DMS153 treated with DMSO at 0.1 percent for 48 hours (cell line): ENCODE data around the gene ABCD1.

Experiments
- DNase-seq: peaks from one replicate; lab custom pipeline; 2025; ENCODE audit not compliant: unreplicated experiment; lab: John Stamatoyannopoulos, UW

Gene ABCD1

DNA sequence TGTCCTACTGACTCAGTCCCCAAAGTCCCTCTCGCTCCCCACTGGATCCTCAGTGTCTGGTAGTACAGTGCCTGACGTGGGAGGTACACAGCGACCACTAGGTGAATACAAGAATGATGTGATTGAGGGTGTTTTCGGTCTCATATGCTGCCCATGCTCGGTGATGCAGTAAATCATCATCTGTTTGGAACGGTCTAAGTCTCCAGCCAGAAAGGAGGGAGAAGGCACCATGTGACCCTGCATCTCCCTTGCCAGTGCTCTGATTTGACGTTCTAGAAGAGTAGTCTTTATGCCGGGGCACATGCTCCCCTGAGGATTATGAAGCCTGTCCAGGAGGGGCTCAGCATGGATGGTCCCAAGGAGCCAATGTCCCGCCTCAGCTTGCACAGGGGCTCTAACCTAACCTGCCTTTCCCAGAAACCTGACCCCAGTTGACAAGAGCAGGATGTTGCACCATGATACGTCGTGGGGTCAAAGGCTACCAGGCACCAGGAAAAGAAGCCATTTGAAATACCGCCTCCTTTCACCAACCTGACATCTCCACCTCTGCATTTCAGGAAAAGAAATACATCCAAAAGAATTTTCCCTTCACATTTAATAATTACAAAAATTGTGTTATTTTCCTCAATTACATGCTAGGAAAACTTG is 25.6 kb downstream of the ABCD1 start:
- DNase-seq, result no peak

DNA sequence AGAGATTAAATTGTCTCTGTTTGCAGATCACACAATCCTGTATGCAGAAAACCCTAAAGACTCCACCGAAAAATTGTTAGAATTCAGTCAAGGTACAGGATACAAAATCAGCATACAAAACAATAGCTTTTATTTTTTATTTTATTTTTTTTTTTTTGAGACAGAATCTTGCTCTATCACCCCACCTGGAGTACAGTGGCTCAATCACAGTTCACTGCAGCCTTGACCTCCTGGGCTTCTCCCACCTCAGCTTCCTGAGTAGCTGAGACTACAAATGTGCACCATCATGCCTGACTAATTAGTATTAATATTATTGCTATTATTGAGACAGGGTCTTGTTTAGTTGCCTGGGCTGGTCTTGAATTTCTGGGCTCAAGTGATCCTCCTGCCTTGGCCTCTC is 30.5 kb downstream of the ABCD1 start:
- no peak for DNase-seq

- no peak for DNase-seq
Measured at GRCh38 chrX:153761863-153762262, 37.2 kb downstream of the ABCD1 start.

- no peak for DNase-seq
Measured at GRCh38 chrX:153762626-153763173, 38.0 kb downstream of the ABCD1 start.

DNA sequence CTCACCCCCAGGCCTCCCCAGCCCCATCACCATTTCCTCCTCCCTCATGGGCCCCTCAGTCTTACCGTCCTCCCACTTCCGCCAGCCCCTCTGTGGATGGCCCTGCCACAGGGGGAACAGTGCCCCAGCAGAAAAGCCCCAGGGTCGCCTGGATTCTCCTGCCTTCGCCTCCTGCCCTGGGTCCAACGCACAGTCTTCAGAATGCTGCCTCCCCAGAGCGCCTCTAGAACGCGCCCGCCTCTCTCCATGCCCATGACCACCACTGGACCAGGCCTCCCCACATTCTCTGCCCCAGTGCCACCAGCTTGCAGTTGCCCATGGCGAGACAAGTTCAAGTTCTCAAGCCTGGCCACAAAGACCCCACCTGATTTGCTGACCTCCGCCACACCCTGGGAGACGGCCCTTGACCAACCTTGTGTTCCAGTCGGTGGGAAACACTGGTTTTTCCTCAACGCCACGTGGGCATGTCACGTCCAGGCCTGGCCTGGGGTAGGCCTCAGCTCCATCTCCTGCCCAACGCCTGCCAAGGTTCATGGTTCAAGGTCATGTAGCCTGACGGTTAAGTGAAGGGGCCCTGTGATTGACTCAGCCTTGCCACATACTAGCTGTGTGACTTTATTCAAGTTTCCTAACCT is 38.8 kb downstream of the ABCD1 start:
- DNase-seq, result no peak

- peak; percentile 76 for DNase-seq
Measured at GRCh38 chrX:153763989-153764755, 39.5 kb downstream of the ABCD1 start, which contains the start of gene PLXNB3. TSS of gene PLXNB3 (plus strand) at chrX:153764249. CDS start at chrX:153765536, 1,287 bp downstream.

GRCh38 chrX:153764786-153765137 is 40.1 kb downstream of the ABCD1 start:
- DNase-seq, result no peak

DNA sequence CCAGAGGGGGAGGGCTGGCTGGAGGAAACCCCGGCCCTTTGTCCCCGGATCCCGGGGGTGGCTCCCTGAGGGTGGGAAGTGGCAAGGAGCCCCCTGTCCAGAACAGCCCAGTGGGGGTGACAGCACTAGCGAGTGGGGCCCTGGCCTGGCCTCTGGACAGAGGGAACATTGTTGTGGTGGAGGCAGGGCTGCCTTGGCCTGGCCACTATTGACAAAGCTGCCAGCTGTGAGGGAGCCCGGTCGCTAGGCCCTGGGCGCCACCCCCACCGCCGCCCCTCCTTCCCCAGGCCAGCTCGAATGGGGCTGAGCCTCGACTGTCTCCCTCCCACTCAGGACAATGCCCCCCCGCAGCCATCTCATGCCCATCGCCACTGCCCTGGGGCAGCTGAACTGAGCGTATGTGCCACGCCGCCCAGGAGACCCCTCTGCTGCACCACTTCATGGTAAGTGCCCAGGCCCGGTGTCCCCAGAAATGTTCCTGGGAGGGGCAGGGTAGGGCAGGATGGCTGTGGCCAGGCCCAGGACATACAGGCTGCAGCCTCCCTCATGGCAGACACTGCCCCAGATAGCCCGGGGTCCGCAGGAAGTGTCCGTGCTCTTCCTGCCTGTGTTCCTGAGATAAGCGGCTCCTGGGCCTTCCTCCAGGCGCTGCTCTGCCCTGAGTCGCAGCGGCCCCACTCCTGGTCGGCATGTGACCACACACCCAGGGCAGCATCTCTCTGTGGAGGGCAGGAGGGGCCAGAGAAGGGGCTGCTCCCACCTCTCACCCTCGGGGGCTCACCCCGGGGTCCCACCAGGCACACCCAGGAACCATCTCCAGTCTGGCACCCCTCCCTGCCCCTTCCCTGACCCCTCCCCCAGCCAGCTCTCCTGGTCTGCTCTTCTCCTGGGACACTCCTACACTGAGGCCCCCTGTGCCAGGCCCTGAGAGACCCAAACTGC is 40.8 kb downstream of the ABCD1 start:
- DNase-seq, result no peak

GRCh38 chrX:153766098-153766817 is 41.6 kb downstream of the ABCD1 start:
- peak; percentile 8 for DNase-seq

DNA sequence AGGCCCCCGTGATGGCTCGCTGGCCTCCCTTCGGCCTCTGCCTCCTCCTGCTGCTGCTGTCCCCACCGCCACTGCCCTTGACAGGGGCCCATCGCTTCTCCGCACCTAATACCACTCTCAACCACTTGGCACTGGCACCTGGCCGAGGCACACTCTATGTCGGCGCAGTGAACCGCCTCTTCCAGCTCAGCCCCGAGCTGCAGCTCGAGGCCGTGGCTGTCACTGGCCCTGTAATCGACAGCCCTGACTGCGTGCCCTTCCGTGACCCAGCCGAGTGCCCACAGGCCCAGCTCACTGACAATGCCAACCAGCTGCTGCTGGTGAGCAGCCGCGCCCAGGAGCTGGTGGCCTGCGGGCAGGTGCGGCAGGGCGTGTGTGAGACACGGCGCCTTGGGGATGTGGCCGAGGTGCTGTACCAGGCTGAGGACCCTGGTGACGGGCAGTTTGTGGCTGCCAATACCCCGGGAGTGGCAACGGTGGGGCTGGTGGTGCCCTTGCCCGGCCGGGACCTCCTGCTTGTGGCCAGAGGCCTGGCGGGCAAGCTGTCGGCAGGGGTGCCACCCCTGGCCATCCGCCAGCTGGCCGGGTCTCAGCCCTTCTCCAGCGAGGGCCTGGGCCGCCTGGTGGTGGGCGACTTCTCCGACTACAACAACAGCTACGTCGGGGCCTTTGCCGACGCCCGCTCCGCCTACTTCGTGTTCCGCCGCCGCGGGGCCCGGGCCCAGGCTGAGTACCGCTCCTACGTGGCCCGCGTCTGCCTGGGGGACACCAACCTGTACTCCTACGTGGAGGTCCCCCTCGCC is 42.4 kb downstream of the ABCD1 start:
- DNase-seq, result no peak

DNA sequence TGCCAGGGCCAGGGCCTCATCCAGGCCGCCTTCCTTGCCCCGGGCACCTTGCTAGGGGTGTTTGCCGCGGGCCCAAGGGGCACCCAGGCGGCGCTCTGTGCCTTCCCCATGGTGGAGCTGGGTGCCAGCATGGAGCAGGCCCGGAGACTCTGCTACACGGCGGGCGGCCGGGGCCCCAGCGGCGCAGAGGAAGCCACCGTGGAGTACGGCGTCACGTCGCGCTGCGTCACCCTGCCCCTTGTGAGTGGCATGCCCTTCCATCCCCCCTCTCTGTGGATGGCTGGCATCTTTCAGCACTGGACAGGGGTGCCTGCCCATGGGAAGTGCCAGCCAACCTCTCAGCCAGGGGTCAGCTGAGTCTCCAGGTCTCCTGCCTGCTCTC is 43.0 kb downstream of the ABCD1 start:
- DNase-seq, result no peak

DNA sequence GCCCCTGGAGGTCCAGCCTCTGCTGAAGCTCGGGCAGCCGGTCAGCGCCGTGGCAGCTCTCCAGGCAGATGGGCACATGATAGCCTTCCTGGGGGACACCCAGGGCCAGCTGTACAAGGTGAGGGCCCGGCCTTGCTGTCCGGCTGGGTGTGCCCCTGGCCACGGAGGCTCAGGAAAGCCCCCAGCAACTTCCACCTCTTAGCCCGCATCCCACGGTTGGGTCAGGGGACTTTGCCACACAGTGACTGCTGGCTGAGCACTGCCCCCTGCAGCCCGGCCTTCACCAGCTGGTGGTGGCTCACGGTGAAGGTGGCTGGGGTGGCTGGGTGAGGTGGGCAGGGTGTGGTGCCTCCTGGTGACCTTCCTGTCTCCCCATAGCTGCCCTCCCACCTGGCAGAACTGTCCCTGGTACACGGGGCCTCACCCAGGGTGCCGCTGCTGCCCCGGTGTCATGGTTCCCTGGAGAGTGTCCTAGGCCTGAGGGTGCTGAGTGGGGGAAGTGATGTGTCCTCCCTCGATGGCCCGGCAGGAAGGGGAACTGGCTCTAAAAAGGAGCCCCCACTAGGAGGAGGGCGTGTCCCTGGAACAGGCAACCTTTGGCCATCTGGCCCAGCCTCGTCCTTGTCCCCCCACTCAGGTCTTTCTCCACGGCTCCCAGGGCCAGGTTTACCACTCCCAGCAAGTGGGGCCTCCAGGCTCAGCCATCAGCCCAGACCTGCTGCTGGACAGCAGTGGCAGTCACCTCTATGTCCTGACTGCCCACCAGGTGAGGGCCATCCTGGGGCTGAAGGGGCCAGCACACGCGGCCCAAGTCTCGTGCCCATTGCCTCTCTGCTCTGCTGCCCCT is 43.9 kb downstream of the ABCD1 start:
- no peak for DNase-seq

DNA sequence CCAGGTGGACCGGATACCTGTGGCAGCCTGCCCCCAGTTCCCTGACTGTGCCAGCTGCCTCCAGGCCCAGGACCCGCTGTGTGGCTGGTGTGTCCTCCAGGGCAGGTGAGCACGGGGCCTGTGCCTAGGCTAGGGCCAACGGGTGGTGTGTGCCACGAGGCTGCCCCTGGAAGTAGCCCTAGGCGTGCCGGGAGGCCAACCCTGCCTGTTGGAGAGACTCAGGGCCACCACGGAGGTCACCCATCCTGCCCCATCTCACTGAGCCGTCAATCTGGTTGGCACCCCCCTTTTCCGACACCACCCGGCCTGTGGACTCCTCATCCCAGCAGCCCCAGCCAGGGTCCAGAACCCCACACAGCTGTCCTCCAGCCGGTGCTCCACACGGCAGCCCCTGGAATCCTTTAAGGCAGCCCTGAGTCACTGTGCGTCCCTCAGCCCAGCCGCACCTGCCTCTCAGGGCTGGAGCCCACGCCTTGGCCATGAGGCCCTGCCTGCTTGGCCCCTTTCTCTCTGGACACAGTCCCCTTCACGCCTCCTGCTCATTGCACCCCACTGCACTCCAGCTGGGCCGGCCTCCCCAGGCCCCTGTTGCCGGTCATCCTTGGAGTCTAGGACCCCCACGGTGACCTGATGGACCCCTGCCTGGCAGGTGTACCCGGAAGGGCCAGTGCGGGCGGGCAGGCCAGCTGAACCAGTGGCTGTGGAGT is 44.7 kb downstream of the ABCD1 start:
- no peak for DNase-seq

DNA sequence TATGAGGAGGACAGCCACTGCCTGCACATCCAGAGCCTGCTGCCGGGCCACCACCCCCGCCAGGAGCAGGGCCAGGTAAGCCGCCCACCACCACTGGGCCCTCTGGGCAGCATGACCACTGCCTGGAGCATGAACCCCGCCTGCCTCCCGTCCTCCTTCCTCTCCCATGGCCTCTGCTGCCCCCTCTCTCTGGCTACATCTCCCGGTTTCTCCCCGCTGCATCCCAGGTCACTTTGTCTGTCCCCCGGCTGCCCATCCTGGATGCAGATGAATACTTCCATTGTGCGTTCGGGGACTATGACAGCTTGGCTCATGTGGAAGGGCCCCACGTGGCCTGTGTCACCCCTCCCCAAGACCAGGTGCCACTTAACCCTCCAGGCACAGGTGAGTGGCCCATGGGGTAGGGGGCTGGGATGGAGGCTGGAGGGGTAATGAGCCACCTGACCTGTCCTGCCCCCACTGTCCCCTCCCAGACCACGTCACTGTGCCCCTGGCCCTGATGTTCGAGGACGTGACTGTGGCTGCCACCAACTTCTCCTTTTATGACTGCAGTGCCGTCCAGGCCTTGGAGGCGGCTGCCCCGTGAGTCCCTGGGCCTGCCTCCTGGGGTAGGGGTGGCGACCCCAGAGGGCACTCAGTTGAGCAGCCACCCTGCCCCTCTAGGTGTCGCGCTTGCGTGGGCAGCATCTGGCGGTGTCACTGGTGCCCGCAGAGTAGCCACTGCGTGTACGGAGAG is 45.4 kb downstream of the ABCD1 start:
- no peak for DNase-seq

DNA sequence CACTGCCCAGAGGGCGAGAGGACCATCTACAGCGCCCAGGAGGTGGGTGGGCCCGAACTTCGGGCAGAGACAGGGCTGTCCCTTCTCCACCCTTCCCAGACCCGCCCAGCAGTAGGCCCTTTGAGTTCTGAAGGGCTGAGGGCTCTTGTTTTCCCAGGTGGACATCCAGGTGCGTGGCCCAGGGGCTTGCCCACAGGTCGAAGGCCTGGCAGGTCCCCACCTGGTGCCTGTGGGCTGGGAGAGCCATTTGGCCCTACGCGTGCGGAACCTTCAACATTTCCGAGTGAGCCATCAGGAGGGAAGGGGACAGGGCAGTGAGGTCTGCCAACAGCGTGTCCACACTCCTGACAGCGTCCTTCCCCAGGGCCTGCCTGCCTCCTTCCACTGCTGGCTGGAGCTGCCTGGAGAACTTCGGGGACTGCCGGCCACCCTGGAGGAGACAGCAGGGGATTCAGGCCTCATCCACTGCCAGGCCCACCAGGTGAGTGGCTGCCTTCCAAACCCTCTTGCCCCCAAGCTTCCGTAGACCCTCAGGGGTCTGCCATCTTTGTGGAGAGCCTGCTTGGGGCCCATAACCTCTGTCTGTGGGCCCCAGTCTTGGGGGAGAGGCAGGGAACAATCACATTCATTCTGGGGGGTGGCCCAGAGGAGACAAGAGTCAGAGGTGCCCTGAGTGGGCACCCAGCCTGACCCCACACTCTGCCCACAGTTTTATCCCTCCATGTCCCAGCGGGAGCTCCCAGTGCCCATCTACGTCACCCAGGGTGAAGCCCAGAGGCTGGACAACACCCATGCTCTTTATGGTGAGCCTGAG is 46.2 kb downstream of the ABCD1 start:
- DNase-seq, result no peak
